ENCODE measurements around the gene MRPL58.
A peak's percentile ranks its signal among the peaks of the same experiment; 100 is the strongest.
"Not testable (repeated sequence)": the region's sequence is repeated elsewhere in the genome, so short reads cannot be mapped to it uniquely, and the experiment has no call there.

The MRPL58 gene

DNA sequence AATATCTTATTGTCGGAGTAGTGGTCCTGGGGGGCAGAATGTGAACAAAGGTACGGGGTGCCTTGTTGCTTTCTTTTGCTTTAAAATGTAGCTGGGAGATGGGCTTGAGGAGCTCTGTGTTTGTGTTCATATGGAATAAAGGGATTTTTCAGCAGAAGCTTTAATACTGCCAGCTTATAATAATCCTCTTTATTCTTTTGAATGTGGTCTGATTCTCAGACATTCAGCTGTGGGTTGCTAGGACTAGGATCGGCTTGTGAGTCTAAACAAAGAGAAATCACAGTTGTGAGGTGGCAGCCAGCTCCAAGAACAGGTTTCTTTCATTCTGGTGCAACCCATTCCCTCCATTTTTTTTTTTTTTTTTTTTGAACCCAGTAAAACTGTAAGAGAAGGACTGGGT lies 7.2 kb downstream of the MRPL58 start:
- DNase-seq: no peak

DNA sequence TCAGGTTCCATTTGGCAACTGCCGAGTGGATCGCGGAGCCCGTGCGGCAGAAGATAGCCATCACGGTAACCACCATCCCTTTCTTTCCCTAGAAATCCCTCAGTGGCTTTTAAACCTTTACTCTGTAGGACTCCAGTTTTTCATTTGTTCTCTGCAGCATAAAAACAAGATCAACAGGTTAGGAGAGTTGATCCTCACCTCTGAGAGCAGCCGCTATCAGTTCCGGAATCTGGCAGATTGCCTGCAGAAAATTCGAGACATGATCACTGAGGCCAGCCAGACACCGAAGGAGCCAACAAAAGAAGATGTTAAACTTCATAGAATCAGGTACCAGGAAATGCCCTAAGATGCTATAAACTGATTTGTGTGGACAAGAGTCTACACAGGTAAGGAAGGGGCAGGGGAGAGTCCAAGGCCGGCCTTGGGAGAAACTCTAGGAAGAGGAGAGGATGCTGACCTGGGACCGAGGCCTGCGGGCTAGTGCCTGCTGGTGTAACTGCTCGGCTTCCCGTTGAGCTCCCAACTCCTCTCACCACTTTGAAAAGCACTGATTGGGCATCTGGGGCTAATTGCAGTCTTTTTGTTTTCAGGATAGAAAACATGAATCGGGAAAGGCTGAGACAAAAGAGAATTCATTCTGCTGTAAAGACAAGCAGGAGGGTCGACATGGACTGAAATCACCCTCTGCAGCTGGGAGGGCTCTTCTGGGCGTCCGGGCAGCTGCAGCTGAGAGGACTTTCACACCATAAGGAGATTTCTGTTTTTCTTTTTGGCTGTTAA lies 8.1 kb downstream of the MRPL58 start:
- no peak for DNase-seq

DNA sequence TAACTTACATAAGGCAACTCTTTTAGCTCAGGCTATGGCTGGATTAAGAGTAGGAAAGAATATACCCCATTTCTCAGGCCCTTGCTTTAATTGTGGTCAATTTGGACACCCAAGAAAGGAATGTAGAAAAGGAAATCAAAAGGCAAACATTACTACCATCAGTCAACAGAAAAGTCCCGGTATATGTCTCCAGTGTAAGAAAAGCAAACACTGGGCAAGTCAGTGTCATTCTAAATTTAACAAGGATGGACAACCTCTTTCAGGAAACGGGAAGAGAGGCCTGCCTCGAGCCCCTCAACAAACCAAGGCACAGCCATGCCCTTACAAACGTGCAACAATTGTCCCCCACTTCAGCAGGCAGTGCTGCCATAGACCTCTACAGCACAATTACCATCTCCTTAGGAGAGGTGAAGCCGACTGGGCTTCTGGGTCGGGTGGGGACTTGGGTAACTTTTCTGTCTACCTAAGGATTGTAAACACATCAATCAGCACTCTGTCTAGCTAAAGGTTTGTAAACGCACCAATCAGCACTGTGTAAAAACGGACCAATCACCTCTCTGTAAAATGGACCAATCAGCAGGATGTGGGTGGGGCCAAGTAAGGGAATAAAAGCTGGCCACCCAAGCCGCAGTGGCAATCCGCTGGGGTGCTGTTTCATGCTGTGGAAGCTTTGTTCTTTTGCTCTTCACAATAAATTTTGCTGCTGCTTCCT lies 12.4 kb downstream of the MRPL58 start:
- DNase-seq: peak; percentile 44

DNA sequence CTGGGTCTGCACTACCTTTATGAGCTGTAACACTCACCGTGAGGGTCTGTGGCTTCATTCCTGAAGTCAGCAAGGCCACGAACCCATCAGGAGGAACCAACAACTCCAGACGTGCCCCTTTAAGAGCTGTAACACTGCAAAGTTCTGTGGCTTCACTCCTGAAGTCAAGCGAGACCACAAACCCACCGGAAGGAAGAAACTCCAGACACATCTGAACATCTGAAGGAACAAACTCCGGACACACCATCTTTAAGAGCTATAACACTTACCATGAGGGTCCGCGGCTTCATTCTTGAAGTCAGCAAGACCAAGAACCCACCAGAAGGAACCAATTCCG lies 12.9 kb downstream of the MRPL58 start:
- not testable (repeated sequence) for DNase-seq

DNA sequence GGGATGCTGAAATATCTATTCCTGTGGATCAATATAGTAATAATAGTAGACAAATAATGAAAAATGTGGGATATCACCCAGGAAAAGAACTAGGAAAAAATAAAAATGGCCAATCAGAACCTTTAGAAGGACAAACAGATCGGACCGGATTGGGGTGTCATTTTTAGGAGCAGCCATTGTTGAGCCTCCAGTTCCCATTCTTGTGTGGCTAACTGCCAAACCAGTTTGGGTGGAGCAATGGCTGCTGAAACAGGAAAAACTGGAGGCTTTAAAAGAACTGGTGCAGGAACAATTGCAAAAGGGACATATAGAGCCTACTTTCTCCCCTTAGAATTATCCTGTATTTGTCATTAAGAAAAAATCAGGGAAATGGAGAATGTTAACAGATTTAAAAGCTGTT lies 14.2 kb downstream of the MRPL58 start:
- DNase-seq: not testable (repeated sequence)

DNA sequence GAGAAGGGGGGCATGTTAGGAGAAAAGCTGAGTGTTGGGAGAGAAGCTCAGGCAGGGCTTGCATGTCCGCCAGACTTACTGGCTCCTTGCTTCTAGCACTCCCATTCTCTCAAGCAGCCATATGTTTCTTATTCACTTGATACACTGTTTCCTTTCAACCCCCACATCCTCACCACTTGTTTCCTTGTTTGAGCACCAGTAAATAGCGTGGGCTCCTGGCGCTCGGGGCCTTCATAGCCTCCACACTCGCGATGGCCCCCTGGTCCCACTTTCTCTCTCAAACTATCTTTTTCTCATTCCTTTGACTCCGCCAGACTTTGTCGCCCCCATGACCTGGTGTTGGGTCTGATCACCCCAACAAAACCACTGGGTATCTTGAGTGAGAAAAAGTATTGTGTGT lies 17.7 kb downstream of the MRPL58 start:
- DNase-seq: no peak

DNA sequence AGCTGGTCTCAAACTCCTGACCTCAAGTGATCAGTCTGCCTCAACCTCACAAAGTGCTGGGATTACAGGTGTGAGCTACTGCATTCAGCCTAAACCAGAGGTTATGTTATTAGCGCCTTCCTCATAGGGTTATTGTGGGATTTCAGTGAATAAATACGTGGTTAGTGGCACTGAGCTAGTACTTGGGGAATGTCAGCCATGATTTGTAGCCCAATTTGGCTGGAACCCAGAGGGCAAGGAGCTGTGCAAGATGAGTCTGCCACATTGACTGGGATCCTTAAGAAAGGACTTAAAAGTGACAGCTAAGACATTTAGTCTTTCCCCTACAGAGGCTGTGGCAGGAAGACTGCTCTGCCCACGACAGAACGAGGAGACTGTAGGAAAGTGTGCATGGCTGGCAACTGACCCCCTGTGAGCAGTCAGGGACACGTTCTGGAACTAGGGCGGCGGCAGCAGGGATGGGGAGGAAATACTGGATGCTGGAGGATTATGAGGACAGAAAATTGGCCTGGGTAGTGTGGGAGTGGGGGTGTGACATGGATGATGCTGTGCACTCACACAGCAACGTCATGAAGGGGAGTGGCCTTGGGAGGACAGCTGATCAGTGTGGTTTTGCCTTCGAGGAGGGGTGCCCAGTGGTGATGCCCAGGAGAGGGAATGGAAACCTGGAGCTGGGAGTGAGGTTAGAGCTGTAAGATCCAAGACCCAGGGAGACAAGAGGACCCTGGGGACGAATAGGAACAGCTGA lies 19.7 kb downstream of the MRPL58 start:
- DNase-seq: peak; percentile 62

DNA sequence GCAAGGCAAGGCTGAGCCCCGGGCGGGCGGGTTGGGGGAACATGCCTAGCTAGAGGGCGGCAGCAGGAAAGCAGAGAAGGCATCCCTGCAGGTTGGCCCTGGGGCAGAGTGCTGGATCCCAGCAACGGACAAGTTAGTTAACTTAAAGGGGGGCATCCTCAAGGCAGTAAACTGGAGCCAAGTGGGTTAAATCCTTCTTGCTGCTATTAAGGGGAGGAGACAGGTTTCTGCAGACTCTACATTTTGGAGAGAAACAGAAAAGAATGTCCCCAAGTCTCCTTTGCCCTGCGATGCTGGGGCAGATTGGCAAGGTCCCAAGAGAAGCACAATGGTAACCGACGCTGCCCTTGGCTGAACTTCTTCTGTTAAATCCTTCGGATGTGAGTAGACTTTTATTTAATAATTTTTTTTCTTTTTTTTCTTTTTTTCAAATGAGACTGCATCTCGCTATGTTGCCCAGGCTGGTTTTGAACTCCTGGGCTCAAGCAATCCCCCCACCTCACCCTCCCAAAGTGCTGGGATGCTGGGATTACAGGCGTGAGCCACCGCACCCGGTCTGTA lies 20.3 kb downstream of the MRPL58 start:
- DNase-seq: no peak

DNA sequence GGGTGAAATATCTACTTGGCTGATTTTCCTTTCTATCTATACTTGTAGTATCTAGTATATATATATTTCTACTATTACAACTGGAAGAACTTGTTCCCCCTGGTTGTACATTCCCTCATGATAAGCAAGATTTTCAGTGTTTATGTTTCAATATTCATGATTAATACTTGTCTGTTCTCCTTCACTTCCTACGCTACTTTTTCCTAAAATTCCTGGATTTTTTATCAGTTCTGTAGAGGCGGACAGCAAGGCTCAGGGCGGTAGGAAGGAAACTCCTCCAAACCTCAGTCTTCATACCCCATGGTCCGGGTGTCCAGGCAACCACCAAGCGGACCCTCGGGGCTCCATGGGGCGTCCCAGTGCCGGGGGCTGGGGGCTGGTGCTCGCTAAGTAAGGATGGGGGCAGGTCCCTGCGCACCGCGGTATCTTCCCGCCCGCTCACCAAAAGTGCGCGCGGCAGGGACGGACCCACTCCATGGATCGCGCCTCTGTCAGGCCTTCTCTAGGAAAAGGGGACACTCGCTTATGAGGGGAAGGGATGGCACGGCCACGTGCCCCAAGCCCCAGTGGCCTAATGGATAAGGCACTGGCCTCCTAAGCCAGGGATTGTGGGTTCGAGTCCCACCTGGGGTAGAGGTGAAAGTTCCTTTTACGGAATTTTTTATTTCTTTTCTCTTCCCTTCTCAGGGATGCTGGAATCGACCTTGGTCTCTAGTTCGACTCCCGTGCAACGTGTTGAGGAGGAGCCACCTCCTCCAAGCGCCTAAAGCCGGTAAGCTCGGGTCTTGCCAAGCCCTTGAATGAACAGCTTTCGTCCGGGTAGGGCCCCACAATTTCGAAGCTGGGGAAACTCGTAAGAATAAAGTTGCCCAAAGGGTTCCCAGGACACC lies 21.1 kb downstream of the MRPL58 start:
- peak; percentile 88 for DNase-seq

DNA sequence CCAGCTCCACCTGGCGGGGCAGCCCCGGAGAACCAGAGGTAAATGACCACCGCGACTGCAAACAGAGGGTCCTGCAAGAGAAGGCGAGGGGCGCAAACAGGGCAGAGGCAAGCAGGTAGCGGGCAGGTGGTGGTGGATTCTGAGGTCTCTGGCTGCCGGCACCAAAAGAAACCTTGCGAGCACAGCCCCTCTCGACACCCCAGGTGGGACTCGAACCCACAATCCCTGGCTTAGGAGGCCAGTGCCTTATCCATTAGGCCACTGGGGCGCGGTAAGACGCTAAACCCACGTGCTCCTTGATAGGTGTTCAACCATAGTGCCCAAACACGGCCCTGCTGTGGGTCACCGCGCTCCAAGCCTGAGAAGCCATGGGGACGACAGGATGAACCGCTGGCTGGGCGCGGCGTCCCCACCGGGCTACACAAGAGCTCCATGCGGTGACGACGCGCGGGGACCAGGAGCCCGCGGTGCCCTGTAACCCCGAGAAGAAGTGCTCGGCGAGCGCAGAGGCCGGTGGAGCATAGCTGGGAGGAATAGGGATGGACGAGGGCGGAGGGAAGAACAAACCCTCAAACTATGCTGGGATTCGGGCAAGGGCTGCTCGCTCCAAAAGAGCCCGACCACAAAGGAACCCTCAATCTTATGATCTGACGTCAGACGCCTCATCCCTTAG lies 21.9 kb downstream of the MRPL58 start:
- DNase-seq: peak; percentile 87

DNA sequence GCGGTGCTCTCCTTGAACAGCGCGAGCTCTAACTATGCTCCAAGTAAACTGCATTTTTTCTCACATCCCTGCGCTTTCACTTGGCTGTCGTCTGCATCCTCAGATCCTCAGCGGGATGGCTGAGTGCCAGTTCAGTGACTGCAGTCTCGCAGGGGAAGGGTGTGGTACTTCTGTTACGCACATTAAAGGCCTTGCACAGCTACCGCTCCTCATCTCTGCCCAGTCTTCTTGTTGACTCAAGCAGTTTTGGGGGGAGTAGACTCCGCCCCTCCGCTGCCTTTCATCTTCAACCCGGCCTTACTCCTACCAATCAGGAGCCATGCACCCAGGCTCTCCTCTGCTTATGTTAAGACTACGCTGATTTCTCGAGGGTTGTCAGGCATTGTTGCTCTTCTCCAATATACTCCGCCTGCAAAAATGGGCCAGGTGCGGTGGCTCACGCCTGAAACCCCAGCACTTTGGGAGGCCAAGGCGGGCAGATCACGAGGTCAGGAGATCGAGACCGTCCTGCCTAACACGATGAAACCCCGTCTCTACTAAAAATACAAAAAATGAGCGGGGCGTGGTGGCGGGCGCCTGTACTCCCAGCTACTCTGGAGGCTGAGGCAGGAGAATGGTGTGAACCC lies 24.3 kb downstream of the MRPL58 start:
- DNase-seq: peak; percentile 95

DNA sequence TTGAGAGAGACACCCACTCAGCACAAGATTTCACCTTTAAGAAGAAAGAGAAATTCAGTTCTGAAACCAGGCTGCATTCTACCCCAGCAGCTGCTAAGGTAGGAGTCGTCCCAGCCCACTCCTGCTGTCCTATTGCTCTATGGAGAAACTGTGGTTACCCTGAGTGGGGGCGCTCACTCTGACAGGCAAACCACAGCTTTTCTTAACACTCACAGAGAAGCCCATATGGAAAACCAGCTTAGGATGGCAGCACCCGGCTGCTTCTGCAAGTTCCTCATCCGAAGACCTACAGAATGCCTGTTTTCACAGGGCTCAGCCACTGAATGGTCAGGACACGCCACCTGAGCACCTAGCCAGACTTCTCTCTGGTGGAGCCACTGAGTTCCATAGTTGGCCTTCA lies 26.8 kb downstream of the MRPL58 start:
- DNase-seq: no peak

DNA sequence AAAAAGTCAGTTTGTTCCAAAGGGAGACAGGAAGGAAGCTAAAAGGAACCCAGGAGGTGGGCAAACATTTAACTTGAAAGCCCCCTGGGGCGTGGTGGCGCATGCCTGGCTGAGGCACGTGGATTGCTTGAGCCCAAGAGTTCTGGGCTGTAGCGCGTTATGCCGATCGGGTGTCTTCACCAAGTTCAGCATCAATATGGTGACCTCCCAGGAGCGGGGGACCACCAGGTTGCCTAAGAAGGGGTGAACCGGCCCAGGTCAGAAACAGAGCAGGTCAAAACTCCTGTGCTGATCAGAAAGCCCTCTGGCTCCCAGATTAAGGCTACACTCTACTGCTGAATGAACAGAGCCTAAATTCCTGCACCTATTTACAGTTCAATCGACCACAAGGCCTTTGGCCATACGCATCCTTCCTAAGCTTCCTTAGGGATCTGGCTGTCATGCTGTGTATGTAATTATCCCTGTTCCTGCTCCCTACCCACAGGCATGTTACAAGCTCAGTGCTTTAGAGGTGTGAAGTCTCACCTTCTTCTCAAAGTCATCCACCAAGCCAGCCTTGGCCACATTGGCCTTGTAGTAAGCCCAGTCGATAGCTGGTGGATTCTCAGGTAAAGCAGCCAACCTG lies 29.3 kb downstream of the MRPL58 start:
- DNase-seq: no peak

DNA sequence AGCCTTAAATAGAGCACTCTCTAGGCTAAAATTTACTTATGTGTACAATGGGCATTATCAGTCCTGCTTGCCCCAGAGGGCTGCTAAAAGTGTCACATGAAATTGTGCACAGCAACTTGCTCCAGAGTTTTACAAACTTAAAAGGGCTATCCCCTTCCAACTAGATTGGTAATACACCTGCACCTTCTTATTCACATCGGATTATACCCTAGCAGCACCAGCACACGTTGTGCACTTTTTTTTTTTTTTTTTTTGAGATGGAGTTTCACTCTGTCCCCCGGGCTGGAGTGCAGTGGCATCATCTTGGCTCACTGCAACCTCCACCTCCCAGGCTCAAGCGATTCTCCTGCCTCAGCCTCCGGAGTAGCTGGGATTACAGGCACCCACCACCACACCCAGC lies 31.3 kb downstream of the MRPL58 start:
- not testable (repeated sequence) for DNase-seq

DNA sequence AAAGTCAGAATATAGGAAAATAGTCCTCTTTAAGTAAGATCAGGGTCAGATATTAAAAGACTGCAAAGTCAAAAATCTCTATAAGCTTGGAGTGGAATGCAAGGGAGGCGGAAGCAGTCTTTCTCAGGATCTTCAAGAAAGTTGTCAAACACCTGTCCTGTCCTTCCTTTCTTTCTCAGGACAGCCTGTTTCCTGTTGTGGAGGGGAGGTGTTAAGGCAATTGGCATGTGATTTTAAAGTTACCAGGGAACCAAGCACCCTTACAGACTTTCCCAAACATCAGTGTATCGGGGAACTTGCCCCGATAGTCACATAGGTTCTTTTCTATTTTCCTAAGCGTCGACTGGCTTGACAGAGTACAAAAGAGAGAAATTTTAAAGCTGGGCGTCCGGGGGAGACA lies 32.2 kb downstream of the MRPL58 start:
- DNase-seq: no peak

DNA sequence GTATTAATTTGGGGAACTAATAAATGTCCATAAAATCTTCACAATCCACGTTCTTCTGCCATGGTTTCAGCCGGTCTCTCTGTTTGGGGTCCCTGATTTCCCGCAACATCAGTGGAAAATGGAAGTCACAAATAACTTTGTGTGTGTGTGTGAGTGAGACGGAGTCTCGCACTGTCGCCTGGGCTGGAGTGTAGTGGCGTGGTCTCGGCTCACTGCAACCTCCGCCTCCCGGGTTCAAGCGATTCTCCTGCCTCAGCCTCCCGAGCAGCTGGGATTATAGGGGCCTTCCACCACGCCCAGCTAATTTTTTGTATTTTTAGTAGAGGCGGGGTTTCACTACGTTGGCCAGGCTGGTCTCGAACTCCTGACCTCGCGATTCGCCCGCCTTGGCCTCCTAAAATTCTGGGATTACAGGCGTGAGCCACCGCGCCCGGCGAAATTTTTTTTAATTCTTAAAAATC lies 33.5 kb downstream of the MRPL58 start:
- DNase-seq: not testable (repeated sequence)

DNA sequence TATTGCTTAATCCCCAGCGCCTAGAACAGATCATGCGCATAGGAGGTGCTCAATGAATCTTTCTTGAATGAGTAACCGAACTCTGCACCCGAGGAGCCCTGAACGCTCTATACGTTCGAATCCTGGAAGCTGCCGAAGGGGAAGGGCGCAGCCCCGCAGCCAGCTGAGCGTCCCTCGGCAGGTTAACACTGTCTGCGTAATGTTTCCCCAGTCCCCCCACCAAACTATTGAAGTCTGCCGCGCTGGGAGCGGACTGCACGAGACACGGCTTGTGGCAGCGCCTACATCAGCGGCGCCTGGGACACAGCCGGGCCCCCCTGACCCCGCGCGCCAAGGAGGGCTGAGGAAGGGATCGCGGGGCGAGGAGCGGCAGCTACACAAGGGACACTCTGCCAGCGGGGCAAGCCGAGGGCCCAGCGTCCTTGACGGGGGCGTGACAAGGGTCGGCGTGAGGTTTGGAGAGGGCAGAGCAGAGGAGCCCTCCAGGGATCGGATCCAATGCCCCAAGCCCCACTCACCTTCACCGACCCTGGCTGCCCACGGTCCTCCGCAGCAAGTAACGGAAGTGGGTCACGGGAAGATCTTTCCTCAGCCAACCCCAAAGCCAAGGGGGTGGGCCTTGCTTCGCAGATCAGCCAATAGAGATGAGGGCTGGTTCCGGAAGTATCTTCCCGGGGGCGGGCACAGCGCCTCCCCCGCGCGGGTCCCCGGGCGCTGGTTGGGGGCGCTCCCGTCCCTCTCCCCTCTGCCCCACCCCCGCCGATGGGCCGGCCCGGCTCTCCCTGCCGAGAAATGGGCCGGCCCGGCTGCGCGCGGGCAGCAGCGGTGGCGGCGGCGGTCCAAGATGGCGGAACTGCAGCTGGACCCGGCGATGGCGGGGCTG lies 34.2 kb downstream of the MRPL58 start, which contains the start of the genes ATP5PD and KCTD2:
Gene ATP5PD (minus strand): TSS at position 563 of the 883 bp plus-strand sequence. CDS start 4,319 bp downstream, outside the sequence.
Gene KCTD2 (plus strand): TSS at position 819 of the 883 bp plus-strand sequence. CDS start 26 bp downstream, at position 845.
- DNase-seq: peak; percentile 95

DNA sequence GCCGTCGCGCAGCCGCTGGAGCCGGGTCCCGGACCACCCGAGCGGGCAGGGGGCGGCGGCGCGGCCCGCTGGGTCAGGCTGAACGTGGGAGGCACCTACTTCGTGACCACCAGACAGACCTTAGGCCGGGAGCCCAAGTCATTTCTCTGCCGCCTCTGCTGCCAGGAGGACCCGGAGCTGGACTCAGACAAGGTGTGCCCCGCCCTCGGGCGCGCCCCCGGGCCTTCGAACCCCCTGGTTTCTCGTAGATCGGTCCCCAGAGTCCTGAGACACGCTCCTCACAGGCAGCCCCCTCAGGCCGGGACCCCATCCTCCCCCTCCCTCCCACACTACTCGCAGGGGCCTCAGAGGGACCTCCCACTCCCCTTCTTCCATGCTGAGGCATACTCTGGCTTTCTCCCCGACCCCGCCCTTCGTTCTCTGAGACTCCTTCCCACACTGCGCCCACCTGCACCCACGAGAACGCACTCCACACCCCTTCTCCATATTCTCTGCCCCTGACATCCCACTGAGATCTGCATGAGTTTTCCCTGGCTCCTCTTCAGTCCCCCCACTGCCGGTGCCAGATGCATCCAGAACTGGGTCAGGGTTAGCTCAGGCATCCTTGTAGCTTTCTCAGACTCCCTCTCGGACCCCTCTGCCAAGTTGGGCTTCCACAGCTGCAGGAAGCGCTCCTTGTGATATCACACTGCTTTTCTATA lies 35.1 kb downstream of the MRPL58 start:
- no peak for DNase-seq
